Mesothelial cell of epicardium (in vitro differentiated cells): ENCODE data around the gene JPH3. TPM values are rescaled to one million over a fixed set of nuclear protein-coding genes. Genes with fewer than 3 reads are reported as not detected.

Source experiments
- DNase-seq, 2 experiments: peaks; one replicate each; pipeline ENCODE4 v3.0.0; 2021; ENCODE audit warnings: low spot score in 2 of 2; ENCODE audit not compliant: unreplicated experiment in 2 of 2
- H3K27ac Mint-ChIP-seq: 2 replicates; pipeline ENCODE4 v1.8.0; 2021; ENCODE audit warnings: mixed read lengths
- H3K27me3 Mint-ChIP-seq: 2 replicates; pipeline ENCODE4 v1.8.0; 2021; ENCODE audit warnings: low read depth, mixed read lengths
- H3K36me3 Mint-ChIP-seq: 2 replicates; pipeline ENCODE4 v1.8.0; 2021; ENCODE audit warnings: mixed read lengths
- H3K4me1 Mint-ChIP-seq: 2 replicates; pipeline ENCODE4 v1.8.0; 2021; ENCODE audit warnings: mixed read lengths
- H3K4me3 Mint-ChIP-seq: 2 replicates; pipeline ENCODE4 v1.8.0; 2021; ENCODE audit warnings: mild to moderate bottlenecking, moderate library complexity, mixed read lengths
- H3K9me3 Mint-ChIP-seq: 2 replicates; pipeline ENCODE4 v1.8.0; 2021; ENCODE audit warnings: mixed read lengths
- total RNA-seq: library from RNA; stranded (reverse); gene quantifications from 3 replicates; pipeline ENCODE4 v1.2.1, GENCODE V29; 2021
- TF ChIP-seq, protein P1 (sequence below): fragments of 200-600 bp; sonication (generic); IDR thresholded peaks from one replicate; pipeline ENCODE4 v1.5.0; 2021; ENCODE audit warnings: antibody characterized with exemption; ENCODE audit not compliant: unreplicated experiment

Gene JPH3
- total RNA-seq, 1 donor from 2014 or later = 16.8 TPM

DNA sequence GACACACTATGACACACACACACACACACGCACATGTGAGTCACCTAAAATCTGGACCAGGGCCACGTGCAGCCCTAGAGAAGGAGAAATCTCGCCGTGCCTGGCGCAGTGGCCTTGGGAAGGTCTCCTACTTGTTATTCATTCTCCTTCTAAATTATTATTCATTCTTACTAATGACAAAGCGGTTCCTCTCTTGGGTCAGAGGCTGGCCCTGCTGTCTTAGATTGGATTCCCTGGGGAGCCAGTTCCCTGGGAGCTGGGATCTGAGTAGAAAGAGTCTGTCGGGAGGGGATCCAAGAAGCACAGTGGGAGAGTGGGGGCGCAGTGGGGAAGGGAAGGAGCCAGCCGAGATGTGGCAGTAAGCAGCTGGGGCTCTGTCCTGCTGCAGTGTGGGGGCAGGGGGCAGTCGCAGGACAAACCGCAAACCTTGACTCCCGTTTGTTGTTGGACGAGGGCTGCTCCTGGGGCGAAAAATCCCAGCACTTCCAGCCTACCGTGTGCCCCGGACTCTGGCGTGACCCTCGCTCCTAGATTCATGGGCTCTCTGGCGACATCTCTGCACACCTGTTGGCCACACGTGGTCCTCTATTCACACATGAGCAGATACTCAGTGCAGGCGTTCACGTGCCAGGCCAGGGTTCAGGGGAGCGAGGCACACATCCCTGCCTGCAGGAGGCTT, 18.7 kb upstream of the JPH3 start:
- no peaks in the 10 kb centered on the region for H3K36me3 Mint-ChIP-seq
- peaks cover 8% of the 10 kb centered on the region for H3K4me1 Mint-ChIP-seq
- H3K27me3 Mint-ChIP-seq = peaks cover 7% of the 10 kb centered on the region
- H3K27ac Mint-ChIP-seq = no peak overlapping the region
- no peak overlapping the region for H3K4me3 Mint-ChIP-seq
- no peak for DNase-seq
- TF ChIP-seq, protein P1, sequence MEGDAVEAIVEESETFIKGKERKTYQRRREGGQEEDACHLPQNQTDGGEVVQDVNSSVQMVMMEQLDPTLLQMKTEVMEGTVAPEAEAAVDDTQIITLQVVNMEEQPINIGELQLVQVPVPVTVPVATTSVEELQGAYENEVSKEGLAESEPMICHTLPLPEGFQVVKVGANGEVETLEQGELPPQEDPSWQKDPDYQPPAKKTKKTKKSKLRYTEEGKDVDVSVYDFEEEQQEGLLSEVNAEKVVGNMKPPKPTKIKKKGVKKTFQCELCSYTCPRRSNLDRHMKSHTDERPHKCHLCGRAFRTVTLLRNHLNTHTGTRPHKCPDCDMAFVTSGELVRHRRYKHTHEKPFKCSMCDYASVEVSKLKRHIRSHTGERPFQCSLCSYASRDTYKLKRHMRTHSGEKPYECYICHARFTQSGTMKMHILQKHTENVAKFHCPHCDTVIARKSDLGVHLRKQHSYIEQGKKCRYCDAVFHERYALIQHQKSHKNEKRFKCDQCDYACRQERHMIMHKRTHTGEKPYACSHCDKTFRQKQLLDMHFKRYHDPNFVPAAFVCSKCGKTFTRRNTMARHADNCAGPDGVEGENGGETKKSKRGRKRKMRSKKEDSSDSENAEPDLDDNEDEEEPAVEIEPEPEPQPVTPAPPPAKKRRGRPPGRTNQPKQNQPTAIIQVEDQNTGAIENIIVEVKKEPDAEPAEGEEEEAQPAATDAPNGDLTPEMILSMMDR = no peak
- no peaks in the 10 kb centered on the region for H3K9me3 Mint-ChIP-seq

DNA sequence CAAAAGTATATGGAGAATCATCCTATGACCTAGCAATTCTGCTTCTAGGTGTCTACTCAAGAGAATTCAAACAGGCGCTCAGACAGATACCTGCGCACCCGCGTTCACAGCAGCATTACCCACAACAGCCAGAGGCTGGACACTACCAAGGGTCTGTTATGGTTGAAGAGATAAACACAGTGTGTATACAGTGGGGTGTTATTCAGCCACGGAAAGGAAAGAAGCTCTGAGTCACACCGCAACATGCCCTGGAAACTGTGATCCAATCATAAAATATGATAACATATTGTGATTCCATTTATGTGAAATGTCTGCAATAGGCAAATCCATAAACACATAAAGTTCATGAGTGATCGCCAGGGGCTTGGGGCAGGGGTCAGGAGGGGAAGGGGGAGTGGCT, 18.0 kb upstream of the JPH3 start:
- Mint-ChIP-seq H3K9me3 (no peaks in the 10 kb centered on the region), H3K27ac (no peak overlapping the region), H3K27me3 (peaks cover 13% of the 10 kb centered on the region), H3K4me1 (peaks cover 11% of the 10 kb centered on the region), H3K4me3 (no peak overlapping the region), H3K36me3 (no peaks in the 10 kb centered on the region)
- DNase-seq = no peak
- TF ChIP-seq, protein P1 = no peak

DNA sequence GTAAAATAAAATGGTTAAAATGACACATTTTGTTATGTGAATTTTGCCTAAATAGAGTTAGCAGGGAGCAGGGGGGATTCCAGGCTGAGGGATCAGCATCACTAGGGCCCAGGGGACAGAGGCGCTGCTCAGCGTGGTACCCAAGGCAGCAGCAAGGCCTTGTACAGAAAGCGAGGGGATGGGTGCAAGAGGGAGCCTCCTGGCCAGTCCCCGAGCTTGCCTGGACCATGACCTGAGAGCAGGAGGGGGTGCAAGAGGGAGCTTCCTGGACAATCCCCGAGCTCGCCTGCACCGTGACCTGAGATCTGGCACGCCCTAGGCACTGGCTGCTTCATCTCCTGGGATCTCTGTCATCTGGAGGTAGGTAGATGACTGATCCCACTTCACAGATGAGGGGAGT, 17.3 kb upstream of the JPH3 start:
- peaks cover 11% of the 10 kb centered on the region for H3K4me1 Mint-ChIP-seq
- no peaks in the 10 kb centered on the region for H3K9me3 Mint-ChIP-seq
- TF ChIP-seq, protein P1 = no peak
- no peaks in the 10 kb centered on the region for H3K36me3 Mint-ChIP-seq
- H3K27ac Mint-ChIP-seq = no peak overlapping the region
- peaks cover 16% of the 10 kb centered on the region for H3K27me3 Mint-ChIP-seq
- H3K4me3 Mint-ChIP-seq = no peak overlapping the region
- no peak for DNase-seq

DNA sequence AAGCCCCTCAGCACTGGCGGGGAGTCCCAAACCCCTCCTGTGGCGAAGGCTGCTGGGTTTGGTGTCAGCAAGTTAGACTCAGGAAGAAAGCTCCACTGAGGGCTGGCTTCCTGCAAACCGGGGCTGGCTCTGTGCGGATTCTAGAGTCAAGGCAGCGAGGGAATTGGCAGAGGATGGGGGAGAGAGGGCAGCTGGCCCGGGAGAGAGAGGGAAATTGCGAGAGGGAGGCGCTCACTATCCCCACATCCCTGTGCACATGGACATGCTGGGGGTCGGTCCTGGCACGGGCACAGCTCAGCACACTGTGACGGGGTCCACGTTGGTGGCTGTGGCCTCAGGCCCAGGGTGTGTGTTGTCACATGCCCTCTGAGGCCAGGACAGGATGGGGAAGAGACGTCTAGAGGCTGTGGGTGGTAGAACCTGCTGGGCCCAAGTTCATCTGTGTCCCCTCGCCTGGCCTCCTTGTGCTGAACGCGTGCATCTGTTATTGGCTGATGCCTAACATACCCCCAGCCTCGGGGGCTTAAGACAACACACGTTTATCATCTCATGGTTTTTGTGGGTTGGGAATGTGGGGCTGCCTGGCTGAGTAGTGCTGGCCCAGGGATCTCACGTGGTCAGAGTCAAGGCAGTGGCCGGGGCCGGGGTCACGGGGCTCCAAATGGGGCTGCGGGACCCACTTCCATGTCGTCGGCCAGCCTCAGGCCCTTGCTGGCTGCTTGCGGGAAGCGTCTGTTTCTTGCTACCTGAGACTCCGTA, 16.7 kb upstream of the JPH3 start:
- no peaks in the 10 kb centered on the region for H3K9me3 Mint-ChIP-seq
- H3K36me3 Mint-ChIP-seq = no peaks in the 10 kb centered on the region
- H3K27ac Mint-ChIP-seq = no peak overlapping the region
- no peak overlapping the region for H3K4me3 Mint-ChIP-seq
- no peak for DNase-seq
- H3K27me3 Mint-ChIP-seq = peaks cover 22% of the 10 kb centered on the region
- H3K4me1 Mint-ChIP-seq = peaks cover 11% of the 10 kb centered on the region
- TF ChIP-seq, protein P1 = no peak

DNA sequence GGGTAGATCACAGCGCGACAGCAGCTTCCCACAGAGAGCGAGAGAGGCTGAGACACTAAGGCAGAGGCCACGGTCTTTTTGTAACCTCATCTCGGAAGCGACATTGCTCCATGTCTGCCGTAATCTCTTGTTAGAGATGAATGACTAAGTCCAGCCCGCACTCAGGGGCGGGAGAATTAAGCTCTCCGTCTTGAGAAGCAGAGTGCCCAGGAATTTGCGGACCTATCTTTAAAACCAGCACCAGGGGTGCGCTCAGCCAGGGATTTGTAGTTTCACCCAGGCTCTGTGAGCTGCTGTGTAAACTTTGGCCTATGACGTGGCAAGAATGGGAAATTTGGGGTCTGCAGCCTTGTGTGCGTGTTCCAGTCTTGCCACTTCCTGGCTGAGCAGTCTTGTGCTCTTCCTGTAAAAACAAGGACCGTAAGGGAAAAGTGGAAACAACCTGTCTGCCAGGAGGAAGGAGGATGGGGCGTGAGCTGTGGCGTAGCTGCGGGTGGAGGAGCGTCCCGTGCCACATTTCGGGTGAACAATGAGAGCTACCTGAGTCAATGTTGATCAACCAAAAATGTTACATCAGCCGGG, 16.0 kb upstream of the JPH3 start:
- H3K4me1 Mint-ChIP-seq = peaks cover 11% of the 10 kb centered on the region
- peaks cover 27% of the 10 kb centered on the region for H3K27me3 Mint-ChIP-seq
- H3K4me3 Mint-ChIP-seq = no peak overlapping the region
- no peak overlapping the region for H3K27ac Mint-ChIP-seq
- DNase-seq = no peak
- TF ChIP-seq, protein P1 = no peak
- no peaks in the 10 kb centered on the region for H3K9me3 Mint-ChIP-seq
- no peaks in the 10 kb centered on the region for H3K36me3 Mint-ChIP-seq
